ENCODE results near the gene SFXN2.
"Not testable (repeated sequence)": the region's sequence is repeated elsewhere in the genome, so short reads cannot be mapped to it uniquely, and the experiment has no call there.

GRCh38 chr10:102758933-102759262 is 44.5 kb downstream of the SFXN2 start:
- not testable (repeated sequence) for TF ChIP-seq CTCF (IDR thresholded peaks at IDR 0.05); MAX (IDR thresholded peaks at IDR 0.05; ENCODE audit: low read depth); YY1 (IDR thresholded peaks at IDR 0.05; ENCODE audit: low read depth); POLR2AphosphoS5 (IDR thresholded peaks at IDR 0.05; ENCODE audit: low read depth, low read length); TEAD4 (IDR thresholded peaks at IDR 0.05; ENCODE audit: borderline replicate concordance, insufficient read depth); REST (IDR thresholded peaks at IDR 0.05; ENCODE audit: low read depth, low read length); USF1 (IDR thresholded peaks at IDR 0.05; ENCODE audit: borderline replicate concordance, low read depth); TCF12 (IDR thresholded peaks at IDR 0.05); GABPA (IDR thresholded peaks at IDR 0.05; ENCODE audit: low read depth); NRF1 (IDR thresholded peaks at IDR 0.05; ENCODE audit: low read depth, low read length); SIN3A (IDR thresholded peaks at IDR 0.05; ENCODE audit: borderline replicate concordance, low read depth, low read length); MEF2A (IDR thresholded peaks at IDR 0.05; ENCODE audit: borderline replicate concordance, low read depth); EZH2phosphoT487 (IDR thresholded peaks at IDR 0.05; ENCODE audit: borderline replicate concordance, low read depth); EP300 (IDR thresholded peaks at IDR 0.05; ENCODE audit: borderline replicate concordance in 1 of 2, low read depth in 1 of 2, low read length in 1 of 2)
